Head of caudate nucleus (tissue), 42 donors: ENCODE results near the gene TLE7.

ENCODE experiments used
- DNase-seq, 42 donors: peaks; one replicate each; pipeline versions ENCODE4 v3.0.0 to v3.0.0-alpha.2; 2020 to 2021; ENCODE audit warnings: mixed read lengths in 7 of 42
- intact Hi-C: fragments of 100-400 bp; cut with DNase I; formaldehyde crosslinking; loops from one replicate; pipeline ENCODE4 v1.15.0; 2022

TLE7 gene

GRCh38 chr16:71442051-71442440, at the start of gene TLE7:
Gene TLE7, minus strand, starts transcription at chr16:71442054. Its CDS starts 8,730 bp downstream, at chr16:71433324.
- intact Hi-C loops: no loop called here
- DNase-seq: no peak

GRCh38 chr16:71491054-71491453, 49.2 kb upstream of the TLE7 start:
- DNase-seq: no peak
- intact Hi-C loops: no loop called here

GRCh38 chr16:71490361-71490760, 48.5 kb upstream of the TLE7 start:
- DNase-seq: no peak
- intact Hi-C loops: no loop called here

GRCh38 chr16:71489122-71489521, 47.3 kb upstream of the TLE7 start, which contains the start of gene ZNF19:
Gene ZNF19, minus strand, starts transcription at chr16:71489324. Its CDS starts 7,210 bp downstream, at chr16:71482114.
- no peak for DNase-seq
- intact Hi-C loops: loop anchor here (10.0 kb wide), 1 partner anchor 76 kb away; no protein-coding TSS in a partner anchor

- DNase-seq: peak; percentile 85 to 97 (median 92)
- intact Hi-C loops: loop anchor here (1.0 to 10.0 kb wide), 2 partner anchors 22 to 81 kb away; partner anchors contain the start of gene ZNF23
These were observed 42.4 kb upstream of the TLE7 start for GRCh38 chr16:71484006-71484893.

GRCh38 chr16:71482569-71482968, 40.7 kb upstream of the TLE7 start:
- DNase-seq: no peak
- intact Hi-C loops: loop anchor here (10.0 kb wide), 1 partner anchor 82 kb away; no protein-coding TSS in a partner anchor

GRCh38 chr16:71480956-71481355, 39.1 kb upstream of the TLE7 start:
- no peak for DNase-seq
- intact Hi-C loops: loop anchor here (10.0 kb wide), 1 partner anchor 84 kb away; no protein-coding TSS in a partner anchor

GRCh38 chr16:71479420-71479819, 37.6 kb upstream of the TLE7 start:
- DNase-seq: peak in 22 of 42 donors; percentile 5 to 59 (median 28)
- intact Hi-C loops: no loop called here

- DNase-seq: no peak
- intact Hi-C loops: no loop called here
These were observed 34.7 kb upstream of the TLE7 start for GRCh38 chr16:71476457-71477124.

- no peak for DNase-seq
- intact Hi-C loops: no loop called here
These were observed 33.0 kb upstream of the TLE7 start for GRCh38 chr16:71474864-71475263.

GRCh38 chr16:71473891-71474290, 32.0 kb upstream of the TLE7 start:
- intact Hi-C loops: no loop called here
- DNase-seq: no peak

GRCh38 chr16:71472931-71473330, 31.1 kb upstream of the TLE7 start:
- no peak for DNase-seq
- intact Hi-C loops: no loop called here

- DNase-seq: no peak
- intact Hi-C loops: no loop called here
These were observed 30.2 kb upstream of the TLE7 start for GRCh38 chr16:71472051-71472450.

GRCh38 chr16:71467810-71468209, 26.0 kb upstream of the TLE7 start:
- no peak for DNase-seq
- intact Hi-C loops: no loop called here

- intact Hi-C loops: no loop called here
- DNase-seq: no peak
These were observed 22.4 kb upstream of the TLE7 start for GRCh38 chr16:71464231-71464630.

- peak; percentile 65 to 96 (median 92) for DNase-seq
- intact Hi-C loops: loop anchor here (1.0 kb wide), 1 partner anchor 22 kb away; no protein-coding TSS in a partner anchor
These were observed 20.1 kb upstream of the TLE7 start, which contains the start of gene ZNF23 for GRCh38 chr16:71461686-71462648. Gene ZNF23, minus strand, starts transcription at chr16:71462247. Its CDS starts 5,451 bp downstream, at chr16:71456796.

GRCh38 chr16:71460941-71461340, 19.1 kb upstream of the TLE7 start:
- no peak for DNase-seq
- intact Hi-C loops: no loop called here

- no peak for DNase-seq
- intact Hi-C loops: no loop called here
These were observed 18.4 kb upstream of the TLE7 start for GRCh38 chr16:71460236-71460635.

GRCh38 chr16:71459510-71459909, 17.7 kb upstream of the TLE7 start:
- intact Hi-C loops: no loop called here
- DNase-seq: no peak
